Renal cortex interstitium (tissue), 11 donors: Measurements from ENCODE around the gene PIK3C2G. TPM values are rescaled to one million over a fixed set of nuclear protein-coding genes. Genes with fewer than 3 reads are reported as not detected.

ENCODE experiments used
- DNase-seq, 11 donors: peaks; one replicate each; pipeline ENCODE4 v3.0.0-alpha.2; 2013; ENCODE audit warnings: low read depth in 9 of 11, low spot score in 4 of 11; ENCODE audit errors: extremely low read depth in 1 of 11
- polyA plus RNA-seq, 3 donors: library from polyadenylated mRNA; unstranded; fragments of 120-200 nt; gene quantifications; one replicate each; pipeline ENCODE4 v1.2.1, GENCODE V29; 2013; ENCODE audit not compliant: insufficient read length in 3 of 3

PIK3C2G gene
- polyA plus RNA-seq, 3 donors = 3.0 to 6.2 (median 3.1) TPM

- DNase-seq = no peak
These were observed 6.2 kb downstream of the PIK3C2G start for GRCh38 chr12:18267427-18268099.

DNA sequence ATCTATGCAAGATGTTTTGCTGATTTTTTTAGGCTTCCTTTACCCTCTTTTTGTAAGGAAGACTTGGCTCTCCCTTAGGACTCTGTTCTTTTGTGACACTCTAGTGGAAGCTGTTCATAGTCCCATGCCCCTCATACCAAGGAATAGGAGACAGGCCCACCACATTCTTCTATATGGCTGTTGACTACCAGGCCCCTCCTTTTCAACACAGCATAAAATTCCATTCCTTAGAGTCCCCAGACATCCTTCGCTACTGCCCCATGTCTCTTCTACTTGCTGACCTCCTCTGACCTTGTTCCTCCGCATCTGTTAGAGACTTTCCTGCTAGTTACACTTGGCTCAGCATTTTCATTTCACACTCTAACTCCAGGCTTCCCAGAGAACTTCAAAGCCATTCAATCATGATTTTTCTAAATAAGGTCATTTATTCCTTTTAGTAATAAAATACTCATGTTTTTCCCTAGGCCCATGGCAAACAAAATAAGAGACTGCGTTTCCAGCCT, 9.7 kb downstream of the PIK3C2G start:
- no peak for DNase-seq

- DNase-seq = no peak
These were observed 14.7 kb downstream of the PIK3C2G start for GRCh38 chr12:18275981-18276380.

DNA sequence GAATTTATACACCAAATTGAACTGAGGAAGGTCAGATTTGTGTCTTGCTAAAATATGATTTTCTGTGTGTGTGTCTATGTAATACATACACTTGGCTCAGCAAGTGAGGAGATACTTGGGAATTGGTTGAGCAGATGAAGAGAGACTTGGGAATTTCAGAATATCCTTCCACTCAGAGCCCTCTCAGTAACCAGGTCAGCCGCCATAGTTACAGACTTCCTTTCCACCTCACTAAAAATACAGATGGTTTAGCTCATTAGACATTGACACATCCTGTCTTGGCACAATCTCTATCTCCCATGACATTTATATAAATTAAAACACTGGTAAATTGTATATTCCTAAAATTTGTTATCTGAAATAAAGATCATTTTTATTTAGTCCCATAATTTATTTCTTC, 15.9 kb downstream of the PIK3C2G start:
- DNase-seq = no peak

- DNase-seq = no peak
These were observed 19.4 kb downstream of the PIK3C2G start for GRCh38 chr12:18280728-18281127.

DNA sequence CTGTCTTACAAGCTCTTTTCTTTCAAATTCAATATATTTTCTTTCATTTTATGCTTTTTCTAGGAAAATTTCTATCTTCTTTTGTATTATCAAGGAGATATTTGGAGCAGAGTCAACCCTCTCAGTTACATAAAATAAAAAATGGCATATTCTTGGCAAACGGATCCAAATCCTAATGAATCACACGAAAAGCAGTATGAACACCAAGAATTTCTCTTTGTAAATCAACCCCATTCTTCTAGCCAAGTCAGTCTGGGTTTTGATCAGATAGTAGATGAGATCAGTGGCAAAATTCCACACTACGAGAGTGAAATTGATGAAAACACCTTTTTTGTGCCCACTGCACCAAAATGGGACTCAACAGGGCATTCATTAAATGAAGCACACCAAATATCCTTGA, 20.6 kb downstream of the PIK3C2G start:
- no peak for DNase-seq

DNA sequence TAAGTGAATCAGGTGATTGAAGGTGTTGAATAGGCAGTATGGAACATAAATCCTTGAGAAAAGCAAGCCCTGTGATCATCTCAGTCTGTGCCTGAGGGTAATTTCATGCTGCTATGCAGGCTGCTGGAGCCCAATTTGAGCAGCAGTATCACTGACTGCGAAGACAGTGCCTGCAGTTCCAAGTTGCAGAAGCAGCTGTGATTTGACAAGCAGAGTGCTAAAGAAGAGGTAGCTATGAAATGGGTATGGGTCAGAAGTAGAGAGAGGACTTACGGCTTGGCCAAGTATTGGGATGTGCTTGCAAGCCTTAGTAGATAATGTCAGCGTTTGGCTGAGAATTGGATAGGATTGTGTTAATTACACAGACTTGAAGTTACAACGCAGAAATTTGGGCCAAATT, 22.5 kb downstream of the PIK3C2G start:
- DNase-seq = no peak

GRCh38 chr12:18284386-18284785, 23.1 kb downstream of the PIK3C2G start:
- DNase-seq = peak in 3 of 11 donors; percentile 18 to 39 (median 24)

GRCh38 chr12:18285161-18285560, 23.8 kb downstream of the PIK3C2G start:
- no peak for DNase-seq

- DNase-seq = no peak
These were observed 29.1 kb downstream of the PIK3C2G start for GRCh38 chr12:18290386-18290785.

DNA sequence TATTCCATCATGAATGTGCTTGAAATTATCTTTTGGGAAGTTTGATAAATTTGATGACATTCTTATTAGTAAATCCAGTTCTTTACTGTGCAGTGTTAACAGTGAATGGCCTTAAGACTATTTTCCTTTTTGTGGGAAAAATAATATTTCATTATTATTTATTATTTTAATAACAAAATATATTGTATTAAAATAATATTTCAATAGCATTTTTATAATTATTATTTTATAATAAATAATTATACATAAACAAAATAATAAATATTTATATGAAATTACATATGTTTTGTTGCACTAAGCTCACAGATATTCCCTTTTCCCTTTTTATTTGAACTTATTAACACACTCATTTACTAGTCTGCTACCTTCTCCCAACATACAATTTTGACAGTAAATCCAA, 33.6 kb downstream of the PIK3C2G start:
- DNase-seq = no peak

GRCh38 chr12:18296201-18296908, 35.0 kb downstream of the PIK3C2G start:
- no peak for DNase-seq

DNA sequence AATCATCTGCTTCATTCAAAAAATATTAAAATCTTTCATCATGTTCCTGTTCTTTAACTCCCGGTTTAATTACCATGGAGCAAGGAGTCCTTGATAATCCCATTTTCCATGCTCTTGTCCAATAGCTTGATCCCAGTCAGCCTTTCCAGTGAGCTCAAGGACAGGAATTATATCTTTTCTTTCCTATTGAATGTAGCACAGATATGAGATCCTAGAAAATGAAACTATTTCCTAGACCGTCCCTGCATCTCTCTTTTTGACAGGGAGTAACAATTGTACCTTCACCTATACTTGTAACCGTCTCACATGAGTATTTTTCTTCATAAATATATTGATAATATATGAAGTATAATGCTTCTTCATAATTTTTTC, 35.6 kb downstream of the PIK3C2G start:
- no peak for DNase-seq

GRCh38 chr12:18297902-18298301, 36.6 kb downstream of the PIK3C2G start:
- no peak for DNase-seq

GRCh38 chr12:18302809-18303430, 41.6 kb downstream of the PIK3C2G start:
- DNase-seq = no peak

DNA sequence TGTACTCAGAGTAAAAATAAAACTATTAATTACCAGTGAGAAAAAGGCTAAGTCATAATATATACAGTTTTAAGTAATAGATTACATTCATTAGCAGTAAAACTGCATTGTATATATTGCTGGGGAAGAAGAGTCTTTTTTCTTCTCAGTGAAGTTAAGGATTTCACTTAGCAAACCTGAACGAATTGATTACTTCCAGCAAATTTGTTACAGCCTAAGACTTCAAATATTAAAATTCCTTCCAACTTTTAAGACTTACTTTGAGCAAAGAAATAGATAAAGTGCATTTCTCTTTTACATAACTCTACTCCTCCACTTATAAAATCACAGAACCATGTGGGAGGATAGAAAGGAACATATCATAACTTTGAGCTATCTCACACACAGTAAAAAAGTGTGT, 43.3 kb downstream of the PIK3C2G start:
- no peak for DNase-seq

- DNase-seq = no peak
These were observed 45.0 kb downstream of the PIK3C2G start for GRCh38 chr12:18306311-18306710.

GRCh38 chr12:18313306-18313705, 52.0 kb downstream of the PIK3C2G start:
- DNase-seq = peak in 9 of 11 donors; percentile 4 to 27 (median 23)

- DNase-seq = peak in 7 of 11 donors; percentile 22 to 46 (median 32)
These were observed 58.8 kb downstream of the PIK3C2G start for GRCh38 chr12:18320036-18320617.

GRCh38 chr12:18320976-18321375, 59.7 kb downstream of the PIK3C2G start:
- no peak for DNase-seq
